B cell (primary cell): Measurements from ENCODE around the gene GSTA3.
"Not testable (repeated sequence)": the region's sequence is repeated elsewhere in the genome, so short reads cannot be mapped to it uniquely, and the experiment has no call there.

Experiments used
- CTCF ChIP-seq: fragments of 200-600 bp; IDR thresholded peaks from one replicate; pipeline ENCODE4 v1.8.0; 2022; ENCODE audit warnings: antibody characterized with exemption, mild to moderate bottlenecking
- EZH2 ChIP-seq: IDR thresholded peaks from 2 replicates; pipeline ENCODE4 v1.6.1; 2012; ENCODE audit warnings: borderline replicate concordance, low read depth, mild to moderate bottlenecking, moderate library complexity, low read length; ENCODE audit not compliant: insufficient read depth, poor library complexity, severe bottlenecking

GRCh38 chr6:52861151-52861550, 48.3 kb downstream of the GSTA3 start:
- TF ChIP-seq CTCF, EZH2: not testable (repeated sequence)
